NCI-H2081 (cell line): ENCODE results near the gene WWOX.

ENCODE experiments used
- DNase-seq, 2 experiments: peaks; one replicate each; lab custom pipeline; 2025; lab: John Stamatoyannopoulos, UW

Gene WWOX

DNA sequence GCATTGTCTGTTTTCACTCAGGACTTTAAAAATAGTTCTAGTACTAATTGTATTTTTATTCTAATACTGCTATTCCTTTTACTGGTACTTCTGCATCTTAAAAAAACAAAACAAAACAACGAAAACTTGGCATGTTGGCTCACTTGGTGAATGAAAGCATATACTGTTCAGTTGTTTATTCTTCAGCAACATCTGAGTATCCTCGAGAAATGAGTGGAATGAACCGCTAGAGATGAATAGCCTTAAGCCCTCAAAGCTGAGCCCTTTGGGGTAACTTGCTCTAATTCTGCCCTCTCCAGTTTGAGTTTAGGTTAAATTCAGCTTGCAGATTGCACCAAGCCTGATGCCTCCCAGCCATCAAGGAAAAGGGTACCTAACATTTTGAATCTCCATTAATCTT is 126.5 kb downstream of the WWOX start:
- no peak for DNase-seq

DNA sequence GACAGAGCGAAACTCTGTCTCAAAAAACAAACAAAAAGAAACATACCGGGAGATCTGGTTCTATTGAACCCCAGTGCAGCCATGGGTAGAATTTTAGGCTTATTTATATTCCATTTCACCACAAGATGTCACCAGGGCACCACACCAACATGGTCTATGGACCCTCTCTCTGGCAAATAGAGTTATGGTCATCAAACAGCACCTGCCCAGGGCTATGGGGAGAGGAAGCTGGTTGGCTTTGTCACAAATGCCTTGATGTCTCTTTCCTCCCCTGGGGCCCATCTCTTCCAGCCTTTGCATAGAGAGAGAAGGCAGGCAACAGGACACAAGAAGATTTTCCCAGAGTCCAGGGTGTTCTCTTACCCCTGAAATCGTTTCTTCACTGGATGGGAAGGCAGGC is 128.4 kb downstream of the WWOX start:
- peak; percentile 17 to 52 for DNase-seq

GRCh38 chr16:78228704-78229103 is 129.2 kb downstream of the WWOX start:
- DNase-seq, result no peak

GRCh38 chr16:78230832-78231231 is 131.4 kb downstream of the WWOX start:
- no peak for DNase-seq

DNA sequence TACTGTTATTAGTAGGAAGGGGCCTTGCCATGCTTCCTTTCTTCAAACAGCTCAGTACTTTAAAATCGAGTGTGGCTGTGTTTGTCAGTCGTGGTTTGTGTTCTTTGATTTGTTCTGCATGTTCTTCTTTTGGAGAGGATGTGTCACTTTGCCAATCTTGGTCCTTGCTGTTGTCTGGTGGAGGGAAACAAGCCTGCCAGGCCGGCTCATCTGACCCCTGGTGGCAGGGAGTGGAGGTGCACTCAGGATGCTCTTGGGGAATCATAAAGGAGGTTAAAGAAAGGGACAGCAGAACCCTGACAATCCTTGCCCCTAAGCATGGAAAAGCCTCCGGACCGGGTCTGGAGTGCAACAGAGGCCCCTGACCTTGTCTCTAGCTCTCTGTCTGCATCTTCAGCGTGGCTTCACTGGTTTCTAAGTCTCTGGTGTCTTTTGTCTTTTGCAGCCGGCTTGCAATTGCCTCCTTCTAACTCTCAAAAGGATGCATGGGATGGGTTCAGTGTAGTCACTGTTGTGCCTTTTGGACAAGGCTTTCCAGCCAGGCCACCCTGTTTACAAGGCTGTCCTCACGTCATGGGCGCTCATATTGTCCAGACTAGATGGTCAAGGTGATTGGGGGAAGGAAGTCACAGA is 135.8 kb downstream of the WWOX start:
- peak; percentile 9 to 43 for DNase-seq

GRCh38 chr16:78235876-78236275 is 136.4 kb downstream of the WWOX start:
- no peak for DNase-seq

- no peak for DNase-seq
These were observed 138.4 kb downstream of the WWOX start for GRCh38 chr16:78237841-78238240.

- DNase-seq, result no peak
These were observed 141.2 kb downstream of the WWOX start for GRCh38 chr16:78240459-78241222.

GRCh38 chr16:78242239-78242630 is 142.8 kb downstream of the WWOX start:
- DNase-seq, result no peak

- no peak for DNase-seq
These were observed 144.9 kb downstream of the WWOX start for GRCh38 chr16:78244131-78244895.

- no peak for DNase-seq
These were observed 147.1 kb downstream of the WWOX start for GRCh38 chr16:78246559-78246958.

DNA sequence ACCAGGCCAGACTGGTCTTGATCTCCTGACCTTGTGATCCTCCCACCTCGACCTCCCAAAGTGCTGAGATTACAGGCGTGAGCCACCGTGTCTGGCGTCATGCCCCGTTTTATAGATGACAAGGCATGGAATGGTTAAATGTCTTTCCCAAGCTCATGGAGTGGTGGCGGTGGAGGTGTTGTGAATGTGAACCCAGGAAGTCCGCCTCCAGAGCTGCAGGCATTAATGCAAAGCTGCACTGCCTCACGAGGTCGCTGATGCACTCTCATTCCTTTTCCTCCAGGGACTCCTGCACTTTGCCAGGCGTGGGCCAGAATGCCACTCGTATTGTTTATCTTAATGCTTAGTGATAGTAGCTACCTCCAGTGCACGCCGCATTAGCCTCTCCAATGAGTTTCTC is 149.6 kb downstream of the WWOX start:
- DNase-seq, result peak in 1 of 2 experiments; percentile 26

- DNase-seq, result no peak
These were observed 150.4 kb downstream of the WWOX start for GRCh38 chr16:78249832-78250231.

GRCh38 chr16:78251115-78251514 is 151.7 kb downstream of the WWOX start:
- no peak for DNase-seq

DNA sequence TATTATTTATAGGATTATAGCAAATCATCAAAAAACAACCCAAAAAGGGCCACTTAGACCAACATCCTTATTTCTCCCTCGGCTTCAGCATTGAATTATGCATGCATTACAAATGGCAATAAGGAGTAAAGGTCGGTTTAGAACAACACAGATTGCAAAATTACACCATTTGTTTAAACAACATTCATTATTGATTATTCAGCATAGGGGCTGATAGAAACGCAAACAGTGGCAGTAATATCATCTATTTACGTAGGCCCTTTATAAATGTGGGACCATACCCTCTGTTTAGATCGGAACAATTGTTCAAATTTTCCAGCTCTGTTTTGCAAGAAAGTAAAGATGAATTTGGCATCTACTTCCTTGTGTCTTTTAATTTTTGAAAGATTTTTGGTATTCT is 153.3 kb downstream of the WWOX start:
- no peak for DNase-seq

DNA sequence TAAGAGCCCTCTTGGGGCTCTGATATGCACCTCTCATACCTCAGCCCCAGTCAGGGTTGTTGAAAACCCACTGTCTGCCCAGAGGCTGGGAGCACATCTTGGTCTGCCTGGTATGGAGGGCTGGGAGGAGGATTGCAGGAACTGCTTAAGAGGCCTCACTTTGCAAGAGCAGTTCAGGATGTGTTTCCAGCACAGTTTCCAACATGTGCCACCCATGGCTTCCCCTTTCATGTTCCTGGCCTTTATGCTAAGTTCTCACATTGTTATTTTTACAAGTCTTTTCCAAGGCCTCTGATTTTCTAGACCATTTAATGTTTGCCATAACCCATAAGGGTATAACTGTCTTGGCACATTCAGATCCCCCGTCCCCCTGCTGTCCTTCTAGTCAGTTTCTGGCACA is 155.4 kb downstream of the WWOX start:
- no peak for DNase-seq

- no peak for DNase-seq
These were observed 157.4 kb downstream of the WWOX start for GRCh38 chr16:78256686-78257375.

- no peak for DNase-seq
These were observed 157.9 kb downstream of the WWOX start for GRCh38 chr16:78257376-78257728.

- no peak for DNase-seq
These were observed 159.1 kb downstream of the WWOX start for GRCh38 chr16:78258375-78259065.

- no peak for DNase-seq
These were observed 160.4 kb downstream of the WWOX start for GRCh38 chr16:78259873-78260272.

GRCh38 chr16:78264642-78265041 is 165.2 kb downstream of the WWOX start:
- no peak for DNase-seq

- no peak for DNase-seq
These were observed 169.8 kb downstream of the WWOX start for GRCh38 chr16:78269256-78269655.
